ENCODE measurements around the gene CTNNA1. TPM values are rescaled to one million over a fixed set of nuclear protein-coding genes. Genes with fewer than 3 reads are reported as not detected.
"Not testable (repeated sequence)": the region's sequence is repeated elsewhere in the genome, so short reads cannot be mapped to it uniquely, and the experiment has no call there.

CTNNA1 gene
- total RNA-seq, 3 donors from 2014 or later, result 347 to 457 (median 380) TPM

GRCh38 chr5:138713247-138713646 is 40.0 kb upstream of the CTNNA1 start:
- TF ChIP-seq CTCF (IDR thresholded peaks at IDR 0.05), result no peak
- DNase-seq (no peak), ATAC-seq (no peak)
- Histone ChIP-seq H3K36me3 (ENCODE audit: low read depth) (no peaks in the 10 kb centered on the region), H3K9me3 (no peaks in the 10 kb centered on the region), H3K4me3 (no peak overlapping the region), H3K4me1 (ENCODE audit: low read depth) (no peaks in the 10 kb centered on the region)
- intact Hi-C loops (cut with DNase I, micrococcal nuclease), result no loop called here

GRCh38 chr5:138714694-138715093 is 38.5 kb upstream of the CTNNA1 start:
- DNase-seq, result no peak
- no peak for ATAC-seq
- TF ChIP-seq CTCF (IDR thresholded peaks at IDR 0.05), result no peak
- intact Hi-C loops (cut with DNase I, micrococcal nuclease), result no loop called here
- no peak overlapping the region for H3K4me3 ChIP-seq
- H3K4me1 ChIP-seq (ENCODE audit: low read depth), result no peaks in the 10 kb centered on the region
- H3K9me3 ChIP-seq, result no peaks in the 10 kb centered on the region
- H3K36me3 ChIP-seq (ENCODE audit: low read depth), result no peaks in the 10 kb centered on the region

GRCh38 chr5:138715931-138716432 is 37.2 kb upstream of the CTNNA1 start:
- H3K36me3 ChIP-seq (ENCODE audit: low read depth); H3K4me1 ChIP-seq (ENCODE audit: low read depth); H3K9me3 ChIP-seq; DNase-seq; ATAC-seq; intact Hi-C loops (cut with DNase I, micrococcal nuclease); H3K4me3 ChIP-seq: not testable (repeated sequence)

DNA sequence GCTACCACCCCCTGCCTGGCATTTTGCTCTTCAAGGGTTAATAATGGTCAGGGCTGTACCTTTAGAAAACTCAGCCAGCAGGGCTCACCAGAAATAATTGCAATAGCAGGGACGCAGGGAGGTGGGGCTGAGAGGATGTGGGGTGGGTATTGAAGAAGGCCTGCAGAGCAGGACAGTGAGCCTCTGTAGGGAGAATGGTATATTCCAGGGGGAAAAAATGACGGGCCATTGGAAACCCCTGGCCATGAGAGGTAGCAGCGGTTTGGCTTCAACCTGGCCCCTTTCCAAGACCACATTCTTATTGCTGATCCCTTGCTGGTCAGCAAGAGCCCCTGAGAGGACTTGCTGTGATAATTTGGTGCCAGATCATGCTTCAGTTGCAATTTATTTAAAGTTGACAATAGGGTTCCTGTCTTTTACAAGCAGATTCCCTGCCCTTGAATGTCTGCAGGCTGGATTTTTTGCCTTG is 36.7 kb upstream of the CTNNA1 start:
- TF ChIP-seq CTCF (IDR thresholded peaks at IDR 0.05), result no peak
- no peak for DNase-seq

DNA sequence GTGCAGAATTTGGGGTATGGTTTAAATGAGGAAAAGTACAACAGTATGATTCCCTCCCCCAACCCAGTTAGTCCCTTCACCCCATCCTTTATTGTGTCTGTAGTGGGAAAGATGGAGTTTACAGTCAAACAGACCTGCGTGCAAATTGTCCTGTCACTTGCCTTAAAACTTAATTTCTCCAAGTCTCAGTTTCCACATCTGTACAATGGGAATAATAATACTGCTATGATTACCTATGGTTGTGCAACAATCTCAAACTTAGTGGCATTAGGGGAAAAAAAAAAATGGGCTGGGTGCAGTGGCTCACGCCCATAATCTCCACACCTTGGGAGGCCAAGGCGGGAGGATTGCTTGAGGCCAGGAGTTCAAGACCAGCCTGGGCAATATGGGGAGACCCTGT is 35.8 kb upstream of the CTNNA1 start:
- TF ChIP-seq CTCF (IDR thresholded peaks at IDR 0.05), result no peak
- Histone ChIP-seq H3K36me3 (ENCODE audit: low read depth) (no peaks in the 10 kb centered on the region), H3K4me3 (no peak overlapping the region), H3K4me1 (ENCODE audit: low read depth) (no peaks in the 10 kb centered on the region), H3K9me3 (no peaks in the 10 kb centered on the region)
- no peak for DNase-seq
- no peak for ATAC-seq
- intact Hi-C loops (cut with DNase I, micrococcal nuclease), result no loop called here

More for the DNA sequence above, 36.7 kb upstream of the CTNNA1 start:
- no peak for ATAC-seq
- intact Hi-C loops (cut with DNase I, micrococcal nuclease), result no loop called here
- Histone ChIP-seq H3K9me3 (no peaks in the 10 kb centered on the region), H3K4me1 (ENCODE audit: low read depth) (no peaks in the 10 kb centered on the region), H3K4me3 (no peak overlapping the region), H3K36me3 (ENCODE audit: low read depth) (no peaks in the 10 kb centered on the region)

GRCh38 chr5:138719811-138720210 is 33.4 kb upstream of the CTNNA1 start:
- intact Hi-C loops (cut with DNase I, micrococcal nuclease), result no loop called here
- no peaks in the 10 kb centered on the region for H3K4me1 ChIP-seq (ENCODE audit: low read depth)
- DNase-seq (no peak), ATAC-seq (no peak)
- H3K36me3 ChIP-seq (ENCODE audit: low read depth), result no peaks in the 10 kb centered on the region
- no peak for TF ChIP-seq CTCF (IDR thresholded peaks at IDR 0.05)
- H3K9me3 ChIP-seq, result no peaks in the 10 kb centered on the region
- no peak overlapping the region for H3K4me3 ChIP-seq

All from mucosa of descending colon (tissue), 3 donors.